Stimulated activated effector memory CD8-positive, alpha-beta T cell treated with anti-CD3 and anti-CD28 coated beads, Interleukin-12 subunit alpha, Interleukin-12 subunit beta, amount 100 ng/mL, for 72 hours (primary cell): ENCODE results near the gene RIMS1.

Experiments
- ATAC-seq: fragments of 150-1000 bp; cut with Tn5 transposase; 2 replicates; pipeline ENCODE4 v1.10.0; 2021
- DNase-seq, 2 donors: peaks; one replicate each; pipeline ENCODE4 v3.0.0; 2021 to 2022; ENCODE audit warnings: low spot score in 2 of 2
- H3K27ac Mint-ChIP-seq: one replicate; pipeline ENCODE4 v1.8.0; 2022; ENCODE audit warnings: mild to moderate bottlenecking, mixed read lengths
- H3K36me3 Mint-ChIP-seq: one replicate; pipeline ENCODE4 v1.8.0; 2022; ENCODE audit warnings: mild to moderate bottlenecking, mixed read lengths
- H3K4me1 Mint-ChIP-seq: one replicate; pipeline ENCODE4 v1.8.0; 2022; ENCODE audit warnings: mixed read lengths
- H3K4me3 Mint-ChIP-seq: one replicate; pipeline ENCODE4 v1.8.0; 2022; ENCODE audit warnings: mild to moderate bottlenecking, mixed read lengths
- H3K9me3 Mint-ChIP-seq: one replicate; pipeline ENCODE4 v1.8.0; 2022; ENCODE audit warnings: mixed read lengths

Gene RIMS1

DNA sequence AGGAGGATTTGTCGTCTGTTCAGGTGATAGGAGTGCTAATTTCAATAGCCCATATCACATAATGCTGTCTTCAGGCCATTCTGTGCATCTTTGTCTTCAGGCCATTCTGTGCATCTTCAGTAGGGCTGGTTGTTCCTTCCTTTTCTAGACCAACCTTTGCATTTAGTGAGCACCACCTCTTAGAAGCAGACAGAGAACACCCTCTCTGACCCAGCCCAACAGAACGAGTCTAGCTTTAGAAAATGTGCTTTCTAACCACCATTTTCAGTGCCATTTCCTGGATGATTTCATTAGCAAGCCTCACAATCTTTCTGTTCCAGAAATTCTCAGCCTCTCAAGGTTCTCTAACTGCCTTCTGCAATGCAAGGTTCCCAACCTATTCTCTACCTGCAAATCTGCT, 520.2 kb downstream of the RIMS1 start:
- Mint-ChIP-seq H3K36me3 (no peaks in the 10 kb centered on the region), H3K9me3 (no peaks in the 10 kb centered on the region), H3K4me1 (no peaks in the 10 kb centered on the region), H3K27ac (no peak overlapping the region), H3K4me3 (no peak overlapping the region)
- ATAC-seq (no peak), DNase-seq (no peak)

DNA sequence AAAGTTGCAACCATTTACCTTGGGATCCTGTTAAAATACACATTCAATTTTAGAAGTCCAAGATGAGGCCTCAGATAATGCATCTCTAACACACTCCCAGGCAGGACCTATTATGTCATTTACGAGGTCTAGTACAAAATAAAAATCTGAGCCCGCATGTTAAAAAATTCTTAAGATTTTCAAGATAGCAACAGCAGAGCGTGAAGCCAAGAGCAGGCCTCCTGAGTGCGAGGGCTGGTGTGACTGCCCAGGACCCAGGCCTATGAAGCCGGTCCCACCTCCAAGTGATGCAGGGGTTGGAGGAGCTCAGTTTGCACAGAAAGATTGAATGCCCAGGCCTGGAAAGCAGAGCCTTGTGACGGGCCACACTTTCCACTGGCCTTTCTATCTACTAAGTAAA, 524.4 kb downstream of the RIMS1 start:
- ATAC-seq = no peak
- no peak for DNase-seq
- Mint-ChIP-seq H3K9me3 (no peaks in the 10 kb centered on the region), H3K36me3 (no peaks in the 10 kb centered on the region), H3K4me3 (no peak overlapping the region), H3K27ac (no peak overlapping the region), H3K4me1 (no peaks in the 10 kb centered on the region)

DNA sequence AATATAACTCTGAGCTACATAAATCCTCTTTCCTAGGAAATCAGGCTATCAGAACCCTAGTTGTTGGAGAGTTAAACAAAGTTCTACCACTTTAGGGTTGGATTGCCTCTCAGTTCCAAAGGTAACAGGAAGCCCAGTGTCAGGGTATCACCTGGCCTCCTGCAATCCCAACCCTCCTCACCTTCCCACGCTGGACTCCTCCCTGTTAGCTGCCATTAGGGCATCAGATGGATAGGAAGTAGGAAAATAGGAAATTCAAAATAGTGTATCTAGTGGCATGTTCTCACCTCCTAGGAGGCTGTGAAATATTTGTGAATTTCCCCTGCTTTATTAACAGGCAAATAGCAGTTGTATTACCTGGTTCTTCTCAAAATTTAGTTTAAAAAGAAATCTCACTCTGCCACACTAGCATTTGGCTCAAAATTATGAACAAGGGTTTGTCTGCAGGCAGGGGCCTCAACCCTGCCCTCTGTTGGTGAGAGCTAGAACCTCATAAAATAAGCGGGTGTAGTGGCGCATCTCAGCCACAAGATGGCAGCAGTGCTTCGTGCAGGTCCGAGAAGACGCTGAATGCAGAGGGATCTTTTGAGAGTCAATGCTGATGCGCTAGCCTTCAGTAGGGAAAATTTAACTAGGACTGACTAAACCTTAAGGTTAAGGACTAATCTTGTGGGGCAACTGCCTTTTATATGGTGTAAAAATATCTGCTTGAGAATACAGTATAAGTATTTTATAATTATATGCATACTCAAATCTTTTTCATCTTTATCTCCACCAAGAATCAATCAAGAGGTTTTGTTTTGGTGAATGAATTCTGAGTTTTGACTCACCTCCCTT, 525.7 kb downstream of the RIMS1 start:
- ATAC-seq (peak; percentile 57), DNase-seq (peak; percentile 86 to 89)
- Mint-ChIP-seq H3K4me1 (no peaks in the 10 kb centered on the region), H3K27ac (no peak overlapping the region), H3K9me3 (no peaks in the 10 kb centered on the region), H3K36me3 (no peaks in the 10 kb centered on the region), H3K4me3 (no peak overlapping the region)

- H3K36me3 Mint-ChIP-seq = no peaks in the 10 kb centered on the region
These were observed 526.3 kb downstream of the RIMS1 start for GRCh38 chr6:72412709-72413044.

DNA sequence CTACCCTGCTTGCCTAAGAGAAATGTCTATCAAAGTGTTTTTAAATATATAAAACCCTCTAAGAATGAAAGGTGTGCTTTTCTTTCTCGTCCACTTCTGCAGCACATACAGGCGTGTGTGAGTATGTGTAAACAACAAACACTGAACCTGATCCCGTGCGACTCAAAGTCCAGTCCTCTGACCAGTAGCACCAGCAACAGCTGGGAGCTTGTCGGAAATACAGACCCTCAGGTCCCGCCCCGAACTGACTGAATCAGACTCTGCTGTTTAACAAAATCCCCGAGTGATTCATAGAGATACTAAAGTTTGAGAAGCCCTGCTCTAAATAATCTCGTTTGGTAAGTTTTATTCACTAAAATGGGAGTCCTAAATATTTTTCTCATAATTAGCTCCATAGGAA, 527.5 kb downstream of the RIMS1 start:
- Mint-ChIP-seq H3K4me3 (no peak overlapping the region), H3K27ac (no peak overlapping the region), H3K9me3 (no peaks in the 10 kb centered on the region), H3K4me1 (no peaks in the 10 kb centered on the region), H3K36me3 (no peaks in the 10 kb centered on the region)
- ATAC-seq (no peak), DNase-seq (no peak)

More at GRCh38 chr6:72412709-72413044, 526.3 kb downstream of the RIMS1 start:
- no peak for DNase-seq
- no peak for ATAC-seq
- no peak overlapping the region for H3K27ac Mint-ChIP-seq
- no peak overlapping the region for H3K4me3 Mint-ChIP-seq
- no peaks in the 10 kb centered on the region for H3K9me3 Mint-ChIP-seq
- H3K4me1 Mint-ChIP-seq = no peaks in the 10 kb centered on the region

DNA sequence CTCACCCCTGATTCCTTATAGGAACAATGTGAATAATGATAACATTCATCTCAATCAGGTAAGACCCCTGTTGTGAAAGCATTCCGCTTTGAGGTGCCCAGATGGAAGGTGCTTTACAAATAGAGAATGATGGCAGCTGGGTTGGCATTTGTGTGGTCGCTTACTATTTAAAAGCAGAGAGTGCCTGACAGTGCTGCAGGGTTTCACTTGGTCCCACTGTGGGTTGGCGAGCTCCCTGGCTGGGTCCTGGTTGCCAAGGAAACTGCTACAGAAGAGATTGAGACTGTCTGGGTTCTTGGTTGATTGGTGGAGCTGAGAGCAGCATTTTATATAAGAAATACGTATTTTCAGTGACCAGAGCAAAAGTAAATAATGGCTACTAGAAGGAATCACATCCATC, 528.3 kb downstream of the RIMS1 start:
- Mint-ChIP-seq H3K4me1 (no peaks in the 10 kb centered on the region), H3K27ac (no peak overlapping the region), H3K4me3 (no peak overlapping the region), H3K36me3 (no peaks in the 10 kb centered on the region), H3K9me3 (no peaks in the 10 kb centered on the region)
- DNase-seq (no peak), ATAC-seq (no peak)

GRCh38 chr6:72416744-72417465, 530.6 kb downstream of the RIMS1 start:
- Mint-ChIP-seq H3K27ac (no peak overlapping the region), H3K9me3 (no peaks in the 10 kb centered on the region), H3K36me3 (no peaks in the 10 kb centered on the region), H3K4me3 (no peak overlapping the region), H3K4me1 (no peaks in the 10 kb centered on the region)
- ATAC-seq = no peak
- DNase-seq = no peak

DNA sequence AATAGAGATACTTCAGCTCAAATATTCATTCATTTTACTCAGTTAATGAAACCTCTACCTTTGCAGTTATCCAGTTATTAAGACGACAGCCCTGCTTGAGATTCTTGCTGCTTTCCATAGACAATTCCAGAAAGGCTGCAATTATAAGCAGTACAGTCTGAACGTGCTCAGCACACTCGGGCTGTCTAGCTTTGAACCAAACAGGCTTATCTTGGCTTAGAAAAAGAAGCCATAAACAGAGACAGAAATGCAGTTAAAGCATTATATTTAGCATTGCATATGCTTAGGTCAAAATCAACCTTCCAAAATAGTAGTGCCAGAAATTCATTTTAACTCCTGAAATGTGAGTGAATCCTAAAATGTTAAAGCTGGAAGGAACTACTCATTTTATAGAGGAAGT, 531.4 kb downstream of the RIMS1 start:
- Mint-ChIP-seq H3K4me1 (no peaks in the 10 kb centered on the region), H3K36me3 (no peaks in the 10 kb centered on the region), H3K4me3 (no peak overlapping the region), H3K9me3 (no peaks in the 10 kb centered on the region), H3K27ac (no peak overlapping the region)
- ATAC-seq (no peak), DNase-seq (no peak)

DNA sequence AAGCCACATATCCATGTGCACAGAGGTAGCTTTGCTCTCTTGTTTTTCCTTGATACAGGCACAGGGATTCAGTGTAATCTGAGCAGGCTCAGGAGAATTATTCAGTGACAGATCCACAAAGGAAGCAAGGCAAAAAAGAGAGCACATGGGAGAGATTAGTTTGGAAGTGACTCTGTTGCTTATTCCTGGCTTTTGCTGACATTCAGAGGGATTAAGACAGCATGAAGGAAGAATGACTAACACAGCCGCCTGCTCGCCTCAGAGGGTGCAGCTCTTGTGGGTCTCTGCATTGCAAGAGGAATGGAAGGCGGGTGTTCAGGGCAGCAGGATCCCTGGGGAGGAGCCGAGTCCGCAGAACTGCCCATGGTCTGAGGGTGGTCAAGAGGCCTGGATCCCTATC, 532.1 kb downstream of the RIMS1 start:
- Mint-ChIP-seq H3K27ac (no peak overlapping the region), H3K4me1 (no peaks in the 10 kb centered on the region), H3K9me3 (no peaks in the 10 kb centered on the region), H3K4me3 (no peak overlapping the region), H3K36me3 (no peaks in the 10 kb centered on the region)
- DNase-seq (no peak), ATAC-seq (no peak)

- no peak for DNase-seq
- H3K4me1 Mint-ChIP-seq = no peaks in the 10 kb centered on the region
- no peak overlapping the region for H3K4me3 Mint-ChIP-seq
- no peak overlapping the region for H3K27ac Mint-ChIP-seq
- H3K36me3 Mint-ChIP-seq = no peaks in the 10 kb centered on the region
- ATAC-seq = no peak
- no peaks in the 10 kb centered on the region for H3K9me3 Mint-ChIP-seq
These were observed 533.6 kb downstream of the RIMS1 start for GRCh38 chr6:72419966-72420365.

DNA sequence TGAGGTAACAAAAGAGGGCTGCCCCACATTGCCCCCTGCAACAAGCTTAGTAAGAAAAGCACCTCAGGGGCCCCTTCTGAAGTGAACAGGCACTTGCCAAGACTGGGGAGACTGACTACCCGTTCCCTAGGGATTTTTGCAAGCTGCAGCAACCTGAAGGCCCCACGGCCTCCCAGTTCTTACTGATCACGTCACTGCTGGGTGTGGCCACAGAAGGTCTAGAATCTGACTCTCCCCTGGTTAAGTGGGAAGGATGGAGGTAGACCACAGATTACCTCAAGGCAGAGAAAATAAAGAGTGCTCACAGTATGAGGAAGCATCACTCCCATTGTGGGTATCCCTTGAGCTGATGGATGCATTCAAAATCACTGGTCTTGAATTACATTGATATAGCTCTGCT, 534.1 kb downstream of the RIMS1 start:
- Mint-ChIP-seq H3K4me1 (no peaks in the 10 kb centered on the region), H3K4me3 (no peak overlapping the region), H3K36me3 (no peaks in the 10 kb centered on the region), H3K9me3 (no peaks in the 10 kb centered on the region), H3K27ac (no peak overlapping the region)
- DNase-seq (no peak), ATAC-seq (peak; percentile 40)

DNA sequence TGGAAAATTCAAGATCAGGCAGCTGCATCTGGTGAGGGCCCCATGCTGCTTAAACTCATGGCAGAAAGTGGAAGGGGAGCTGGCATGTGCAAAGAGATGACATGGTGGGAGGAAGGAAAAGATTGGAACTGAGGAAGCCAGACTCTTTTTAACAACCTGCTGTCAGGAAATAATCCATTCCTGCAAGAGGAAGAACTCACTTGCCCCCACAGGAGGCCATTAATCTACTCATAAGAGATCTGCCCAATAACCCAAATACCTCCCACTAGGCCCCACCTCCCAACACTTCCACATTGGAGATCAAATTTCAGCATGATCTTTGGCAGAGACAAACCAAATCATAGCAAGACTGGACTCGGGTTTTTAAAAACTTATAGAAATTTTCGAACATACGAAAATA, 535.0 kb downstream of the RIMS1 start:
- H3K9me3 Mint-ChIP-seq = no peaks in the 10 kb centered on the region
- H3K4me1 Mint-ChIP-seq = no peaks in the 10 kb centered on the region
- DNase-seq (no peak), ATAC-seq (no peak)
- H3K27ac Mint-ChIP-seq = no peak overlapping the region
- H3K36me3 Mint-ChIP-seq = no peaks in the 10 kb centered on the region
- no peak overlapping the region for H3K4me3 Mint-ChIP-seq

DNA sequence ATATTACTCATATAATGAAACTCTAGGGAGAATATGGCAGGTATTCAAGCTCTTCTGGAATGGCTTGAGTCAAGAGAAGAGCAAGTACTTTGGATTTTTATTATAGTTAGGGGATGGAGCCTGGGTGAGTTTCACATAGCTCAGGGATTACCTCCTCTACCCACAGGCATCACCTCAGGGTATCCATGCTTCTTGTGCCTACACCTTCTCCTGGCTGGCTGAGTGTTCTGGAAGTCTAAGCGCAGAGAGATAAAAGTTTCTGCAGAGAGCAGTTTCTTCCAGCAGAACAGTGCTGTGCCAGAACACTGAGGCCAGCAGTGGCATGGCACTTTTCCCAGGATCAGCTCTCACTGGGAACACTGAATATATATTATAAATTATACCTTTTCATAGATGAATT, 535.8 kb downstream of the RIMS1 start:
- Mint-ChIP-seq H3K4me1 (no peaks in the 10 kb centered on the region), H3K4me3 (no peak overlapping the region), H3K27ac (no peak overlapping the region), H3K36me3 (no peaks in the 10 kb centered on the region), H3K9me3 (no peaks in the 10 kb centered on the region)
- ATAC-seq (no peak), DNase-seq (no peak)

DNA sequence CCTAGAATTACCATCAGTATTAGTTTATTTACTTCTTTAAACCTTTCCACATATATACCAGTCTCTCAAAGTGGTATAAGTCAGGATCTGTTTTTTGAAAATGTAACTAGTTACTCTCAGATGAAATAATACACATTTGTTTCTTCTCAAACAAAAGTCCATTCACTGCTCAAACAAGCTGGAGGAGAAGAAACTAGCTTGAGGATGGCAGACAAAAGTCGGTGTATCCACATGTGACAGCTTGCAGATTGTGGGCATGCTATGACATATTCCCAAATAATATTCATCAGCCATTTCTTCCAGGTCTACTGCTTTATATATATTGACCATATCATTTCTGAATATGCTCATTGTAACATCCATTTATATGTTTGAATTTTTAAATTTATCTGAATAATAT, 538.1 kb downstream of the RIMS1 start:
- ATAC-seq = no peak
- Mint-ChIP-seq H3K4me3 (no peak overlapping the region), H3K4me1 (no peaks in the 10 kb centered on the region), H3K9me3 (no peaks in the 10 kb centered on the region), H3K27ac (no peak overlapping the region), H3K36me3 (no peaks in the 10 kb centered on the region)
- DNase-seq = no peak

DNA sequence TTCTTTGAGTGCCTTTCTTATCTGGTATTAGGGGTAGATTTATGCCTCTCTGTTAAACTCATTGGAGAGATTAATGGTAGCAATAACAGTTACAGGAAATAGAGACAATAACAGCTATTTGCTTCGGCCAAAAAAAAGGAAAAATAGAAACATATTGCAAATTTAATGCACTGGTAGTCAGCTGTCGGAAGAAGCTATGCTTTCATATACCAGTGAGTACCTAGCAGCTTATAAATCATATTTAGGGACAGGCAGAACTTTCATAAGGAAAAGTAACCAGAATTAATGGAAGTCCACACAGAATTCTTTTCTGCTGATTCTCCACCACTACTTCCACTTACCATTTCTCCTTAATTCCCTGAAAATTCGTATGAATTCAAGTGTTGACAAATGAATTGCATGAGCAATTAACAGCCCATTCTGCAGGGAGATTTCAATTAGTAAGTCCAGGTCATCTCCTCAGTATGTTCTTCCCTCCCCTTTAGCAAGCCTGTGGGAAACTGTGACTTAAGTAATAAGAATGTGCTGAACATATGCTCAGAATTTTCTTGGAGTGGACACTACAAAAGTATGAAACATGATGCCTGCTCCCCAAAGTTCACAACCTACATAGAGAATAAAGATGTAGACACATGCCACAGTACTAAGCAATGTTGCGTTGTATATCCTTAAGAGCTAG, 538.8 kb downstream of the RIMS1 start:
- no peak for ATAC-seq
- Mint-ChIP-seq H3K9me3 (no peaks in the 10 kb centered on the region), H3K4me1 (no peaks in the 10 kb centered on the region), H3K27ac (no peak overlapping the region), H3K36me3 (no peaks in the 10 kb centered on the region), H3K4me3 (no peak overlapping the region)
- DNase-seq = no peak

DNA sequence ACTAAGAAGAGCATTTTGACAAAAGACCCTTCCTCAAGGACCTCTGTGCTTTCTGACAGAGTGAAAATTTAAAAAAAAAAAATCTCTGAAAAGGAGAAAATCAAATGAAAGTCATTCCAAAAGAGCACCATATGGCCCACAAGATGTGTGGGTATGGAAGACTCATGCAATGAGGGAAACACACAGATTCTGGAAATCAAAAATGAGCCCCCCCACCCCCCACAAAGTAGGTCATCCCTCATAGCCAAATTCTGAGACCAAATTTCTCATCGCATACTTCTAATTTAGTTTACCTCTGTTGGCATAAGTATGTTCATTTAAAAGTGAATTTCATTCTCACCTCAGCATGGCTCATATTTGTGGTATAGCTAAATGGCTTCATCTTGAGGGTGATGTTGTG, 554.3 kb downstream of the RIMS1 start:
- ATAC-seq (no peak), DNase-seq (no peak)
- no peaks in the 10 kb centered on the region for H3K36me3 Mint-ChIP-seq
- no peak overlapping the region for H3K27ac Mint-ChIP-seq
- H3K4me1 Mint-ChIP-seq = no peaks in the 10 kb centered on the region
- no peak overlapping the region for H3K4me3 Mint-ChIP-seq
- no peaks in the 10 kb centered on the region for H3K9me3 Mint-ChIP-seq
